ENCODE data around the gene NFKB1.

DNA sequence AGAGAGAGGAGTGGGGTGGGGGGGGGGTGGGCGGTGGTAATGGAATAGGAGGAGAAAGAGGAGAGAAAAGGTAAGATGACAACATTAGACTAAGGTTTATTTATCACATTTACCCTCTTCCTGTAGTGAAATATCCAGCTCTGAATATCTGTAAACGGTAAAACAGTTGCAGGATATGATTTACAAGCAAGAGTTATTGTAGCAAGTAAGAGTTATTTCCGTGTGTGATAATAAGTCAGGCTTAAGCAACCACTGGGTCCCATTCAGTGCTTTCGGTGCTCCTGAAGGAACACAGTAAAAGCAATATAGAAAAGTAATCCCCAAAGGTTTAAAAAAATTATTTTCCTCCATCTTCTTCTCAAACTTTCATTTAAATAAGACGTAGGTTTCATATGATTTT, 156.0 kb downstream of the NFKB1 start:
- no peak for TF ChIP-seq SP1 (IDR thresholded peaks at IDR 0.05)
- TF ChIP-seq NFRKB (IDR thresholded peaks at IDR 0.05): no peak
